Activated T-helper 1 cell treated with anti-CD3 and anti-CD28 coated beads, Interleukin-12 subunit alpha, Interleukin-12 subunit beta, Interleukin-2, Interleukin-4 antibody, amounts not matched to agents 30 ng/mL and 10 ng/mL and 1 ng/mL, durations not matched to agents 14 hours and 24 hours and 36 hours (primary cell): ENCODE data around the gene SPSB2. TPM values are rescaled to one million over a fixed set of nuclear protein-coding genes. Genes with fewer than 3 reads are reported as not detected.
A peak's percentile ranks its signal among the peaks of the same experiment; 100 is the strongest.

Experiments
- DNase-seq: peaks from one replicate; pipeline ENCODE4 v3.0.0; 2021; ENCODE audit warnings: low spot score
- H3K27ac Mint-ChIP-seq: one replicate; pipeline ENCODE4 v1.8.0; 2021; ENCODE audit warnings: mild to moderate bottlenecking, mixed read lengths
- H3K27me3 Mint-ChIP-seq: one replicate; pipeline ENCODE4 v1.8.0; 2022; ENCODE audit warnings: mild to moderate bottlenecking, moderate library complexity, mixed read lengths; ENCODE audit not compliant: insufficient read depth
- H3K36me3 Mint-ChIP-seq: one replicate; pipeline ENCODE4 v1.8.0; 2021; ENCODE audit warnings: low read depth, mixed read lengths
- H3K4me1 Mint-ChIP-seq: one replicate; pipeline ENCODE4 v1.8.0; 2021; ENCODE audit warnings: low read depth, mixed read lengths
- H3K4me3 Mint-ChIP-seq: one replicate; pipeline ENCODE4 v1.8.0; 2021; ENCODE audit warnings: mild to moderate bottlenecking, moderate library complexity, mixed read lengths
- H3K9me3 Mint-ChIP-seq: one replicate; pipeline ENCODE4 v1.8.0; 2021; ENCODE audit warnings: mixed read lengths
- intact Hi-C: fragments of 100-400 bp; cut with micrococcal nuclease; formaldehyde crosslinking; loops from one replicate; pipeline ENCODE4 v1.15.1; 2024
- total RNA-seq: library from RNA; stranded (reverse); gene quantifications from 2 replicates; pipeline ENCODE4 v1.2.3, GENCODE V29; 2022

SPSB2 gene
- total RNA-seq, 1 donor from 2014 or later = 3.4 TPM

GRCh38 chr12:6821591-6822425 is 51.3 kb downstream of the SPSB2 start, which contains the start of gene GPR162:
Gene GPR162 (plus strand): TSS chr12:6821821. CDS start chr12:6823899, 2,078 bp downstream.
- Mint-ChIP-seq H3K4me3 (peak within 1 kb of the TSS; percentile 28), H3K27me3 (peaks cover 29% of the 10 kb centered on the region), H3K27ac (peak within 1 kb of the TSS; percentile 53), H3K9me3 (no peaks in the 10 kb centered on the region), H3K4me1 (peaks cover 27% of the 10 kb centered on the region), H3K36me3 (peaks cover 27% of the 10 kb centered on the region)
- intact Hi-C loops = no loop called here
- no peak for DNase-seq

Other genes starting within 250 kb of the SPSB2 start
- gene LPAR5, start 237.3 kb downstream of the SPSB2 start, total RNA-seq = 2.8 and 3.1 TPM in 2 replicates
- gene ACRBP, start 225.9 kb downstream of the SPSB2 start, total RNA-seq = 0.83 and 1.0 TPM in 2 replicates
- 14.6 and 15.0 TPM in 2 replicates for gene ING4, start 210.2 kb downstream of the SPSB2 start, total RNA-seq
- 79.6 and 89.8 TPM in 2 replicates for gene ZNF384, start 183.9 kb downstream of the SPSB2 start, total RNA-seq
- 0.07 and 0.08 TPM in 2 replicates for gene PIANP, start 172.5 kb downstream of the SPSB2 start, total RNA-seq
- 34.6 and 36.2 TPM in 2 replicates for gene COPS7A, start 149.3 kb downstream of the SPSB2 start, total RNA-seq
- 159 and 161 TPM in 2 replicates for gene MLF2, start 120.2 kb downstream of the SPSB2 start, total RNA-seq
- gene PTMS, start 106.9 kb downstream of the SPSB2 start, total RNA-seq = 247 and 262 TPM in 2 replicates
- 268 and 275 TPM in 2 replicates for gene LAG3, start 100.8 kb downstream of the SPSB2 start, total RNA-seq
- gene CD4, start 83.8 kb downstream of the SPSB2 start, total RNA-seq = 311 TPM in 2 replicates
- gene GPR162, start 51.5 kb downstream of the SPSB2 start, total RNA-seq = 0.29 and 0.32 TPM in 2 replicates
- gene P3H3, start 44.9 kb downstream of the SPSB2 start, total RNA-seq = 3.5 and 4.0 TPM in 2 replicates
- gene GNB3, start 32.4 kb downstream of the SPSB2 start, total RNA-seq = 1.6 and 1.7 TPM in 2 replicates
- gene CDCA3, start 22.0 kb downstream of the SPSB2 start, total RNA-seq = 27.2 and 32.5 TPM in 2 replicates
- gene USP5, start 21.2 kb downstream of the SPSB2 start, total RNA-seq = 116 and 127 TPM in 2 replicates
- 1,427 and 1,438 TPM in 2 replicates for gene TPI1, start 5.8 kb downstream of the SPSB2 start, total RNA-seq
- gene LRRC23, start 31.5 kb upstream of the SPSB2 start, total RNA-seq = 5.3 and 5.6 TPM in 2 replicates
- gene ENO2, start 41.3 kb upstream of the SPSB2 start, total RNA-seq = 147 and 156 TPM in 2 replicates
- 70.8 and 71.2 TPM in 2 replicates for gene ATN1, start 54.7 kb upstream of the SPSB2 start, total RNA-seq
- not detected in 2 replicates for gene RNU7-1, start 70.5 kb upstream of the SPSB2 start, total RNA-seq
- 190 and 197 TPM in 2 replicates for gene C12orf57, start 70.7 kb upstream of the SPSB2 start, total RNA-seq
- 332 and 341 TPM in 2 replicates for gene PTPN6, start 78.1 kb upstream of the SPSB2 start, total RNA-seq
- gene PHB2, start 97.4 kb upstream of the SPSB2 start, total RNA-seq = 456 and 469 TPM in 2 replicates
- gene EMG1, start 97.6 kb upstream of the SPSB2 start, total RNA-seq = 132 and 134 TPM in 2 replicates
- 27.9 and 30.0 TPM in 2 replicates for gene LPCAT3, start 145.2 kb upstream of the SPSB2 start, total RNA-seq
- 1.6 and 2.4 TPM in 2 replicates for gene C1S, start 187.4 kb upstream of the SPSB2 start, total RNA-seq
- 1.7 and 2.0 TPM in 2 replicates for gene C1R, start 219.1 kb upstream of the SPSB2 start, total RNA-seq
- gene C1RL, start 235.9 kb upstream of the SPSB2 start, total RNA-seq = 21.5 and 21.8 TPM in 2 replicates